Measurements from ENCODE around the gene TMEM62.

Gene TMEM62

GRCh38 chr15:43198992-43199391, 65.6 kb downstream of the TMEM62 start:
- no peak overlapping the region for H3K27ac ChIP-seq
- H3K36me3 ChIP-seq, result peaks cover 37 to 52% (median 50%) of the 10 kb centered on the region in 3 donors
- intact Hi-C loops (cut with DNase I; ENCODE audit: low total_unique reads), result loop anchor here (10.0 kb wide), 1 partner anchor 86 kb away; no protein-coding TSS in a partner anchor
- DNase-seq, result no peak
- TF ChIP-seq, protein P1, sequence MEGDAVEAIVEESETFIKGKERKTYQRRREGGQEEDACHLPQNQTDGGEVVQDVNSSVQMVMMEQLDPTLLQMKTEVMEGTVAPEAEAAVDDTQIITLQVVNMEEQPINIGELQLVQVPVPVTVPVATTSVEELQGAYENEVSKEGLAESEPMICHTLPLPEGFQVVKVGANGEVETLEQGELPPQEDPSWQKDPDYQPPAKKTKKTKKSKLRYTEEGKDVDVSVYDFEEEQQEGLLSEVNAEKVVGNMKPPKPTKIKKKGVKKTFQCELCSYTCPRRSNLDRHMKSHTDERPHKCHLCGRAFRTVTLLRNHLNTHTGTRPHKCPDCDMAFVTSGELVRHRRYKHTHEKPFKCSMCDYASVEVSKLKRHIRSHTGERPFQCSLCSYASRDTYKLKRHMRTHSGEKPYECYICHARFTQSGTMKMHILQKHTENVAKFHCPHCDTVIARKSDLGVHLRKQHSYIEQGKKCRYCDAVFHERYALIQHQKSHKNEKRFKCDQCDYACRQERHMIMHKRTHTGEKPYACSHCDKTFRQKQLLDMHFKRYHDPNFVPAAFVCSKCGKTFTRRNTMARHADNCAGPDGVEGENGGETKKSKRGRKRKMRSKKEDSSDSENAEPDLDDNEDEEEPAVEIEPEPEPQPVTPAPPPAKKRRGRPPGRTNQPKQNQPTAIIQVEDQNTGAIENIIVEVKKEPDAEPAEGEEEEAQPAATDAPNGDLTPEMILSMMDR (IDR thresholded peaks at IDR 0.05), result no peak
- no peaks in the 10 kb centered on the region for H3K4me1 ChIP-seq
- no peaks in the 10 kb centered on the region for H3K27me3 ChIP-seq
- H3K4me3 ChIP-seq, result no peak overlapping the region
- peaks cover 0 to 5% (median 0%) of the 10 kb centered on the region in 3 donors for H3K9me3 ChIP-seq

DNA sequence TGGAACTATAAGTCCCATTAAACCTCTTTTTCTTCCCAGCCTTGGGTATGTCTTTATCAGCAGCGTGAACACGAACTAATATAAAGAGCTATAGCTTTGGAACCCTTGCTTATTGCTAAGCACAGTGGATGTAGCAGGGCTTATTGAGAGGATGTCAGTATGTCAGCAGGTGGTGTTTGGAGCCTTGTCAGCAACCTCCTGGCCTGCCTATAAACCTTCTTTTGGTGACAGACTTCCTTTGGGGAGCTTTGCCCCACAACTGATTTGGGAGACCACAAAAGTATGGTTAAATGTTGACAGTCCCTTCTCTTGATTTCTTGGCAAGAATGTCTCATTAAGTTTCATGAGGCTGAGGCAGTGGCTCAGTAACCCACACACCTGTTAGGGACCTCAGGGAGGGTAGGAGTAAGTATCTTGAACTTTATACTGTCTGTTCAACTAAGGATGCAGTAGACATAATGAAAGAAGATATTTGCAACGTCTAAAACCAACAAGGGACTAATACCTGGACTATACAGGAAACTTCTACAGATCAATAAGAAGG, 66.6 kb downstream of the TMEM62 start:
- Histone ChIP-seq H3K27ac (no peak overlapping the region), H3K9me3 (peaks cover 0 to 5% (median 0%) of the 10 kb centered on the region in 3 donors), H3K36me3 (peaks cover 28 to 42% (median 40%) of the 10 kb centered on the region in 3 donors), H3K27me3 (no peaks in the 10 kb centered on the region), H3K4me1 (no peaks in the 10 kb centered on the region), H3K4me3 (no peak overlapping the region)
- intact Hi-C loops (cut with DNase I; ENCODE audit: low total_unique reads), result loop anchor here (10.0 kb wide), 1 partner anchor 85 kb away; no protein-coding TSS in a partner anchor
- DNase-seq, result no peak
- TF ChIP-seq, protein P1 (IDR thresholded peaks at IDR 0.05), result no peak

DNA sequence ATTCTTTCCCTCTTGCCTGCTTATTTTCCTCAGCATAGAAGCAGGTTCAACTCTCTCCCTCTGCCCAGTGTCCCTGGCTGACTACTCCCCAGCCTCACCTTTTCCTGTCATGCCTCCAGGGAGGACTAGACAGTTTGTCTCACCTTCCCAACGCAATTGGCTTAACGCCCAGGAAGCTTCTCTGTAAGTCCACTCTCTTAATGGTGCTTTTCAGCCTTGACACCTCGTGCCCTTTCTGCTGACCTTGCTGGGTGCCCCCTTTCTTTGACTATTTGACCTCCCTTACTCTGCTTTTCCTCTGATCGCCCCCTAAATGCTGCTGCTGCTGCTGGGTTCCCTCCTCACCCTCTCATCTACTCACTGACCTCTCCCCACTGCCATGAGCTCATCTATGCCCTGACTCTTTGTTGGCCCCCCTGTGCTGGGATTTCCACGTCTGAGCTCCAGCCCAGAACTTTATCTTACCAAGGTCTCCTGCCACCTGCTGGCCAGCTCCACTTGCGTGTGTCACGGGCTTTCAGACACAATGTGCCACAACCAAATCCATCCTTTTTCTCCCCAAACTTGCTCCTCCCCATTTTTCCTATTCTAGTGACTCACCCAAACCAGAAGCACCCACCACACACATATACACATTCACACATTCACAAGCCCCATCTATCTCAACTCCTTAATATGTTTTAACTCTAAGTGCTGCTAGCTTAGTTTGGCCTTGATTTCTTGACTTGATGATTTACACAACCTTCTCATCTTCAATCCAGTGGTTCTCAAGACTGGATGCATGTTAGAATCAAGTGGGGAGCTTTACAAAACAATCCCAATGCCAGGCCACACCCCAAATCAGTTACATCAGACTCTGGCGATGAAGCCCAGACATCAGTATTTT, 70.9 kb downstream of the TMEM62 start:
- TF ChIP-seq, protein P1 (IDR thresholded peaks at IDR 0.05), result peak; percentile 33 to 41
- Histone ChIP-seq H3K27me3 (peaks cover 0 to 6% of the 10 kb centered on the region in 2 donors), H3K4me3 (no peak overlapping the region), H3K4me1 (no peaks in the 10 kb centered on the region), H3K9me3 (no peaks in the 10 kb centered on the region), H3K27ac (no peak overlapping the region), H3K36me3 (peaks cover 0 to under 1% (median 0%) of the 10 kb centered on the region in 3 donors)
- intact Hi-C loops (cut with DNase I; ENCODE audit: low total_unique reads), result no loop called here
- DNase-seq, result peak in 1 of 2 donors; percentile 44

GRCh38 chr15:43206054-43206453, 72.7 kb downstream of the TMEM62 start:
- Histone ChIP-seq H3K4me3 (no peak overlapping the region), H3K27ac (no peak overlapping the region), H3K4me1 (no peaks in the 10 kb centered on the region), H3K9me3 (no peaks in the 10 kb centered on the region), H3K36me3 (no peaks in the 10 kb centered on the region), H3K27me3 (peaks cover 0 to 14% of the 10 kb centered on the region in 2 donors)
- intact Hi-C loops (cut with DNase I; ENCODE audit: low total_unique reads), result no loop called here
- DNase-seq, result no peak
- TF ChIP-seq, protein P1 (IDR thresholded peaks at IDR 0.05), result no peak

GRCh38 chr15:43207024-43207423, 73.6 kb downstream of the TMEM62 start:
- intact Hi-C loops (cut with DNase I; ENCODE audit: low total_unique reads), result no loop called here
- no peaks in the 10 kb centered on the region for H3K9me3 ChIP-seq
- H3K27me3 ChIP-seq, result peaks cover 0 to 18% of the 10 kb centered on the region in 2 donors
- DNase-seq, result no peak
- no peaks in the 10 kb centered on the region for H3K36me3 ChIP-seq
- no peak overlapping the region for H3K27ac ChIP-seq
- no peak overlapping the region for H3K4me3 ChIP-seq
- TF ChIP-seq, protein P1 (IDR thresholded peaks at IDR 0.05), result no peak
- no peaks in the 10 kb centered on the region for H3K4me1 ChIP-seq

Measured in tibial artery (tissue), 4 donors.